HepG2 (cell line): ENCODE results near the gene PKD1L1. TPM values are rescaled to one million over a fixed set of nuclear protein-coding genes. Genes with fewer than 3 reads are reported as not detected.
A peak's percentile ranks its signal among the peaks of the same experiment; 100 is the strongest.

Experiments
- ATAC-seq: fragments of 200-7000 bp; cut with Tn5 transposase; 3 replicates; pipeline ENCODE4 v1.9.1; 2020; ENCODE audit warnings: mild to moderate bottlenecking, moderate library complexity
- BruUV-seq: library from RNA; stranded (reverse); fragments of 400-500 nt; replicated peaks from 2 replicates; lab custom pipeline; 2021; lab: Mats Ljungman, UMichigan
- CTCF ChIA-PET: fragments of 300-600 bp; formaldehyde crosslinking; extraction: SDS; loops from one replicate; lab custom pipeline; 2021; ENCODE audit warnings: low total read pairs, inconsistent platforms, low intra/inter-chr PET ratio; lab: Yijun Ruan, JAX
- POLR2A ChIA-PET: fragments of 350-600 bp; sonication (Branson Sonifier 250); formaldehyde crosslinking; loops from one replicate; lab custom pipeline; 2020; ENCODE audit warnings: antibody characterized with exemption, inconsistent platforms; lab: Yijun Ruan, JAX
- DNase-seq: peaks from one replicate; pipeline ENCODE4 v3.0.0-alpha.2; 2015; ENCODE audit warnings: low spot score
- FAIRE-seq: peaks from 3 replicates; lab custom pipeline; 2011; peaks lifted over from hg19 to GRCh38; lab: Jason Lieb, UNC
- H2AFZ ChIP-seq: one replicate; pipeline ENCODE4 v1.6.1; 2011; ENCODE audit warnings: low read length, inconsistent platforms
- H3K27ac ChIP-seq: fragments of 300-600 bp; 3 replicates; pipeline ENCODE4 v1.8.0; 2011; ENCODE audit warnings: mixed run types, mild to moderate bottlenecking, mixed read lengths, low read length, inconsistent platforms; ENCODE audit not compliant: insufficient read depth; ENCODE audit errors: extremely low read length
- H3K27me3 ChIP-seq, 2 experiments: fragments of 200-600 bp in 1 of 2; 2 replicates in 1 of 2; 3 replicates in 1 of 2; pipeline versions ENCODE4 v1.6.0 to v1.8.0; 2011; ENCODE audit warnings: low read length in 2 of 2, mild to moderate bottlenecking in 2 of 2, moderate library complexity in 2 of 2, inconsistent platforms in 1 of 2; ENCODE audit not compliant: insufficient read depth in 2 of 2, control insufficient read depth in 1 of 2
- H3K36me3 ChIP-seq, 2 experiments: fragments of 200-600 bp in 1 of 2; replicated peaks in 1 of 2; 2 replicates in 1 of 2; 3 replicates in 1 of 2; pipeline versions ENCODE4 v1.5.1 to v1.8.0; 2011; ENCODE audit warnings: low read length in 2 of 2, inconsistent platforms in 1 of 2; ENCODE audit not compliant: insufficient read depth in 2 of 2, control insufficient read depth in 1 of 2
- H3K4me1 ChIP-seq: 2 replicates; pipeline ENCODE4 v1.5.1; 2012; ENCODE audit warnings: low read length, inconsistent platforms; ENCODE audit not compliant: insufficient read depth
- H3K4me2 ChIP-seq: 2 replicates; pipeline ENCODE4 v1.6.0; 2011; ENCODE audit warnings: low read depth, low read length, inconsistent platforms
- H3K4me3 ChIP-seq, 3 experiments: fragments of 200-600 bp in 1 of 3; sonication (generic), shearing (Covaris generic) in 1 of 3; replicated peaks in 1 of 3; 2 replicates each; pipeline ENCODE4 v1.5.1; 2011 to 2016; ENCODE audit warnings: low read length in 3 of 3, inconsistent platforms in 2 of 3, low read depth in 2 of 3, mild to moderate bottlenecking in 2 of 3, control low read depth in 1 of 3, mixed read lengths in 1 of 3; ENCODE audit not compliant: insufficient read depth in 1 of 3
- H3K79me2 ChIP-seq: one replicate; pipeline ENCODE4 v1.6.1; 2011; ENCODE audit warnings: low read length, inconsistent platforms; ENCODE audit not compliant: insufficient read depth
- H3K9ac ChIP-seq: 2 replicates; pipeline ENCODE4 v1.6.0; 2011; ENCODE audit warnings: mild to moderate bottlenecking, low read depth, low read length, inconsistent platforms; ENCODE audit not compliant: insufficient read depth
- H3K9me3 ChIP-seq: 2 replicates; pipeline ENCODE4 v1.5.1; 2012; ENCODE audit warnings: mild to moderate bottlenecking, low read length
- H4K20me1 ChIP-seq: 2 replicates; pipeline ENCODE4 v1.6.0; 2011; ENCODE audit warnings: inconsistent platforms, mild to moderate bottlenecking, low read length, moderate library complexity; ENCODE audit not compliant: insufficient read depth
- ETV6 ChIP-seq: sonication (generic); formaldehyde crosslinking; conservative IDR thresholded peaks from 2 replicates; pipeline ENCODE4 v1.4.0; 2020; ENCODE audit warnings: missing genetic modification reagents
- NFIB ChIP-seq: sonication (generic); formaldehyde crosslinking; IDR thresholded peaks from 2 replicates; pipeline ENCODE4 v1.9.0; 2021; ENCODE audit warnings: missing genetic modification reagents, mild to moderate bottlenecking, borderline replicate concordance
- THAP11 ChIP-seq: IDR thresholded peaks from 2 replicates; pipeline ENCODE4 v1.6.1; 2016; ENCODE audit warnings: missing biosample characterization, missing genetic modification reagents
- ZBTB42 ChIP-seq: sonication (generic); formaldehyde crosslinking; IDR thresholded peaks from 2 replicates; pipeline ENCODE4 v1.5.0; 2020; ENCODE audit warnings: mild to moderate bottlenecking, missing genetic modification reagents
- ZNF547 ChIP-seq: sonication (generic); formaldehyde crosslinking; IDR thresholded peaks from 2 replicates; pipeline ENCODE4 v1.5.1; 2020; ENCODE audit warnings: mild to moderate bottlenecking, missing genetic modification reagents
- in situ Hi-C: cut with HindIII; loops from 2 replicates; pipeline ENCODE4 v1.10.0; 2017; ENCODE audit warnings: low pct_unique_long_range_greater_than_20kb; ENCODE audit not compliant: extremely low pct_ligation_motif_present
- intact Hi-C: fragments of 100-400 bp; cut with micrococcal nuclease; formaldehyde crosslinking; loops from one replicate; pipeline ENCODE4 v1.10.0; 2022; ENCODE audit not compliant: unreplicated experiment
- polyA plus RNA-seq, 8 experiments: library from polyadenylated mRNA; depleted of rRNA in 3 of 8; stranded (reverse) in 7 of 8; unstranded in 1 of 8; fragments of >200 nt; fragmentation: Illumina TruSeq in 4 of 8; extraction: Trizol in 4 of 8; gene quantifications; 2 replicates each; pipeline versions ENCODE4 v1.2.1 to v1.2.3, GENCODE V29; 2011 to 2016; ENCODE audit warnings: low read depth in 4 of 8, missing spikeins in 1 of 8, mixed read lengths in 1 of 8; ENCODE audit not compliant: insufficient read depth in 1 of 8
- total RNA-seq, 5 experiments: library from RNA; depleted of rRNA; stranded (reverse); fragments of >200 nt; fragmentation: Illumina TruSeq; extraction: Trizol; gene quantifications; 2 replicates each; pipeline ENCODE4 v1.2.3, GENCODE V29; 2016; ENCODE audit warnings: low read depth in 1 of 5
- TF ChIP-seq, protein P1 (sequence below): sonication (generic); formaldehyde crosslinking; IDR thresholded peaks from 2 replicates; pipeline ENCODE4 v1.5.1; 2020; ENCODE audit warnings: mild to moderate bottlenecking, missing genetic modification reagents, moderate library complexity
- TF ChIP-seq, protein P2 (sequence below): sonication (generic); formaldehyde crosslinking; IDR thresholded peaks from 2 replicates; pipeline ENCODE4 v1.5.0; 2020; ENCODE audit warnings: mild to moderate bottlenecking, missing genetic modification reagents
- TF ChIP-seq, protein P3 (sequence below): sonication (generic); formaldehyde crosslinking; conservative IDR thresholded peaks from 2 replicates; pipeline ENCODE4 v1.8.0; 2022; ENCODE audit warnings: mild to moderate bottlenecking, moderate library complexity, missing genetic modification reagents
- TF ChIP-seq, protein P4 (sequence below): sonication (generic); formaldehyde crosslinking; IDR thresholded peaks from 2 replicates; pipeline ENCODE4 v1.8.0; 2022; ENCODE audit warnings: mild to moderate bottlenecking, missing genetic modification reagents

The PKD1L1 gene
- total and polyA plus RNA-seq, 2 of the 13 experiments (the other 11 are each of a cell fraction or from before 2014, with no cell fraction given): 0.01 TPM; not detected in 1

DNA sequence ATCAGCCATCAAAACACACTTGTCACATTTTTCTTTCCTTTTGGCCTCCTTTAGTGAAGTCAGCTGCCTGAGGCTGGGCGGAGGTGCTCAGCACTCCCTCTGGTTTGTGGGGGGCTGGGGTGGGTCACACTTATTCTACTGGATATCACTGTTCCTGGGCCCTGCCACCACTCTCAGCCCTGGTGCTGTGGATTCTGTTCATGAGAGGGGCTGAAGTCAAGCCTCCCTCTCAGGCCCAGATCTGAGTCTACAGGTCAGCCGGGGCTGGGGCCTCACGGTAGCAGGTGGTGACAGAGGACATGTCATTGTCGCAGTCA, 185.6 kb downstream of the PKD1L1 start (continued):
- TF ChIP-seq, protein P1, sequence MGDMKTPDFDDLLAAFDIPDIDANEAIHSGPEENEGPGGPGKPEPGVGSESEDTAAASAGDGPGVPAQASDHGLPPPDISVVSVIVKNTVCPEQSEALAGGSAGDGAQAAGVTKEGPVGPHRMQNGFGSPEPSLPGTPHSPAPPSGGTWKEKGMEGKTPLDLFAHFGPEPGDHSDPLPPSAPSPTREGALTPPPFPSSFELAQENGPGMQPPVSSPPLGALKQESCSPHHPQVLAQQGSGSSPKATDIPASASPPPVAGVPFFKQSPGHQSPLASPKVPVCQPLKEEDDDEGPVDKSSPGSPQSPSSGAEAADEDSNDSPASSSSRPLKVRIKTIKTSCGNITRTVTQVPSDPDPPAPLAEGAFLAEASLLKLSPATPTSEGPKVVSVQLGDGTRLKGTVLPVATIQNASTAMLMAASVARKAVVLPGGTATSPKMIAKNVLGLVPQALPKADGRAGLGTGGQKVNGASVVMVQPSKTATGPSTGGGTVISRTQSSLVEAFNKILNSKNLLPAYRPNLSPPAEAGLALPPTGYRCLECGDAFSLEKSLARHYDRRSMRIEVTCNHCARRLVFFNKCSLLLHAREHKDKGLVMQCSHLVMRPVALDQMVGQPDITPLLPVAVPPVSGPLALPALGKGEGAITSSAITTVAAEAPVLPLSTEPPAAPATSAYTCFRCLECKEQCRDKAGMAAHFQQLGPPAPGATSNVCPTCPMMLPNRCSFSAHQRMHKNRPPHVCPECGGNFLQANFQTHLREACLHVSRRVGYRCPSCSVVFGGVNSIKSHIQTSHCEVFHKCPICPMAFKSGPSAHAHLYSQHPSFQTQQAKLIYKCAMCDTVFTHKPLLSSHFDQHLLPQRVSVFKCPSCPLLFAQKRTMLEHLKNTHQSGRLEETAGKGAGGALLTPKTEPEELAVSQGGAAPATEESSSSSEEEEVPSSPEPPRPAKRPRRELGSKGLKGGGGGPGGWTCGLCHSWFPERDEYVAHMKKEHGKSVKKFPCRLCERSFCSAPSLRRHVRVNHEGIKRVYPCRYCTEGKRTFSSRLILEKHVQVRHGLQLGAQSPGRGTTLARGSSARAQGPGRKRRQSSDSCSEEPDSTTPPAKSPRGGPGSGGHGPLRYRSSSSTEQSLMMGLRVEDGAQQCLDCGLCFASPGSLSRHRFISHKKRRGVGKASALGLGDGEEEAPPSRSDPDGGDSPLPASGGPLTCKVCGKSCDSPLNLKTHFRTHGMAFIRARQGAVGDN (CRISPR knock-in tag): peak; percentile 96; the same call in 1 of the 2 replicates
- TF ChIP-seq ZBTB42 (CRISPR knock-in tag) (0 out of 2 replicates have a peak, but pooled peaks have one; percentile 22), ZNF547 (CRISPR knock-in tag) (0 out of 2 replicates have a peak, but pooled peaks have one; percentile 2)

DNA sequence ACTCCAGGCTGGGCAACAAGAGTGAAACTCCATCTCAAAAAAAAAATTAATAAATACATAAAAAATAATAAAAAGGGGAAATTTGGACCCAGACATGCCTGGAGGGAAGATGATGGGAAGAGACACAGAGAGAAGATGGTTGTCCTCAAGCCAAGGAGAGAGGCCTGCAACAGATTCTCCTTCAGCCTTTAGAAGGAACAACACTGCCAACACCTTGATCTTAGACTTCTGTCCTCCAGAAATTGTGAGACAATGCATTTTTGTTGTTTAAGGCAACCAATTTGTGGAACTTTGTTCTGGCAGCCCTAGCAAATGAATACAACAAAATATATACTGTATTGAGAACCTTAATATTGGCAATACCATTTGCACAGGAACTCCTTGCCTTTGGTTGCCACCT, 186.1 kb downstream of the PKD1L1 start:
- no peak for FAIRE-seq
- TF ChIP-seq, protein P2, sequence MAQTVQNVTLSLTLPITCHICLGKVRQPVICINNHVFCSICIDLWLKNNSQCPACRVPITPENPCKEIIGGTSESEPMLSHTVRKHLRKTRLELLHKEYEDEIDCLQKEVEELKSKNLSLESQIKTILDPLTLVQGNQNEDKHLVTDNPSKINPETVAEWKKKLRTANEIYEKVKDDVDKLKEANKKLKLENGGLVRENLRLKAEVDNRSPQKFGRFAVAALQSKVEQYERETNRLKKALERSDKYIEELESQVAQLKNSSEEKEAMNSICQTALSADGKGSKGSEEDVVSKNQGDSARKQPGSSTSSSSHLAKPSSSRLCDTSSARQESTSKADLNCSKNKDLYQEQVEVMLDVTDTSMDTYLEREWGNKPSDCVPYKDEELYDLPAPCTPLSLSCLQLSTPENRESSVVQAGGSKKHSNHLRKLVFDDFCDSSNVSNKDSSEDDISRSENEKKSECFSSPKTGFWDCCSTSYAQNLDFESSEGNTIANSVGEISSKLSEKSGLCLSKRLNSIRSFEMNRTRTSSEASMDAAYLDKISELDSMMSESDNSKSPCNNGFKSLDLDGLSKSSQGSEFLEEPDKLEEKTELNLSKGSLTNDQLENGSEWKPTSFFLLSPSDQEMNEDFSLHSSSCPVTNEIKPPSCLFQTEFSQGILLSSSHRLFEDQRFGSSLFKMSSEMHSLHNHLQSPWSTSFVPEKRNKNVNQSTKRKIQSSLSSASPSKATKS (CRISPR knock-in tag): 0 out of 2 replicates have a peak, but pooled peaks have one; percentile 28
- TF ChIP-seq, protein P3, sequence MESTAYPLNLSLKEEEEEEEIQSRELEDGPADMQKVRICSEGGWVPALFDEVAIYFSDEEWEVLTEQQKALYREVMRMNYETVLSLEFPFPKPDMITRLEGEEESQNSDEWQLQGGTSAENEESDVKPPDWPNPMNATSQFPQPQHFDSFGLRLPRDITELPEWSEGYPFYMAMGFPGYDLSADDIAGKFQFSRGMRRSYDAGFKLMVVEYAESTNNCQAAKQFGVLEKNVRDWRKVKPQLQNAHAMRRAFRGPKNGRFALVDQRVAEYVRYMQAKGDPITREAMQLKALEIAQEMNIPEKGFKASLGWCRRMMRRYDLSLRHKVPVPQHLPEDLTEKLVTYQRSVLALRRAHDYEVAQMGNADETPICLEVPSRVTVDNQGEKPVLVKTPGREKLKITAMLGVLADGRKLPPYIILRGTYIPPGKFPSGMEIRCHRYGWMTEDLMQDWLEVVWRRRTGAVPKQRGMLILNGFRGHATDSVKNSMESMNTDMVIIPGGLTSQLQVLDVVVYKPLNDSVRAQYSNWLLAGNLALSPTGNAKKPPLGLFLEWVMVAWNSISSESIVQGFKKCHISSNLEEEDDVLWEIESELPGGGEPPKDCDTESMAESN (CRISPR knock-in tag): no peak
- TF ChIP-seq ETV6 (CRISPR knock-in tag): no peak
- TF ChIP-seq NFIB (CRISPR knock-in tag): no peak
- TF ChIP-seq THAP11 (CRISPR knock-in tag): no peak
- TF ChIP-seq, protein P4, sequence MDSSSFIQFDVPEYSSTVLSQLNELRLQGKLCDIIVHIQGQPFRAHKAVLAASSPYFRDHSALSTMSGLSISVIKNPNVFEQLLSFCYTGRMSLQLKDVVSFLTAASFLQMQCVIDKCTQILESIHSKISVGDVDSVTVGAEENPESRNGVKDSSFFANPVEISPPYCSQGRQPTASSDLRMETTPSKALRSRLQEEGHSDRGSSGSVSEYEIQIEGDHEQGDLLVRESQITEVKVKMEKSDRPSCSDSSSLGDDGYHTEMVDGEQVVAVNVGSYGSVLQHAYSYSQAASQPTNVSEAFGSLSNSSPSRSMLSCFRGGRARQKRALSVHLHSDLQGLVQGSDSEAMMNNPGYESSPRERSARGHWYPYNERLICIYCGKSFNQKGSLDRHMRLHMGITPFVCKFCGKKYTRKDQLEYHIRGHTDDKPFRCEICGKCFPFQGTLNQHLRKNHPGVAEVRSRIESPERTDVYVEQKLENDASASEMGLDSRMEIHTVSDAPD: no peak
- DNase-seq: no peak
- H3K4me2 ChIP-seq: peak overlapping the region; percentile 82
- in situ Hi-C loops (no loop called here), intact Hi-C loops (loop anchor here (2.0 kb wide), 2 partner anchors 17 to 123 kb away; no protein-coding TSS in a partner anchor)
- H3K9me3 ChIP-seq: no peaks in the 10 kb centered on the region
- ChIA-PET CTCF (no interaction called here), POLR2A (interaction anchor here (1.1 to 5.0 kb wide), 8 partner anchors 9 to 287 kb away, joined by 3 to 167 read pairs (median 9); no protein-coding TSS in a partner anchor)
- no peaks in the 10 kb centered on the region for H3K27me3 ChIP-seq
- peak overlapping the region in 1 of 3 experiments; percentile 57; a peak in 1 of 6 replicates for H3K4me3 ChIP-seq
- H3K27ac ChIP-seq: peak overlapping the region; percentile 98
- H3K36me3 ChIP-seq: no peaks in the 10 kb centered on the region
- H4K20me1 ChIP-seq: no peaks in the 10 kb centered on the region
- H3K79me2 ChIP-seq: no peaks in the 10 kb centered on the region
- peaks cover 66% of the 10 kb centered on the region for H3K4me1 ChIP-seq
- BruUV-seq: no TSS peak
- H3K9ac ChIP-seq: peak overlapping the region; percentile 87
- no peak for ATAC-seq
- no peak overlapping the region for H2AFZ ChIP-seq
